Astrocyte (in vitro differentiated cells and primary cell): ENCODE data around the gene LCE3A. TPM values are rescaled to one million over a fixed set of nuclear protein-coding genes. Genes with fewer than 3 reads are reported as not detected.

Source experiments
- DNase-seq: peaks from one replicate; pipeline ENCODE4 v3.0.0-alpha.2; 2010; ENCODE audit warnings: low read depth
- FAIRE-seq: peaks from 2 replicates; lab custom pipeline; 2011; peaks lifted over from hg19 to GRCh38; lab: Jason Lieb, UNC
- H2AFZ ChIP-seq: 2 replicates; pipeline ENCODE4 v1.6.0; 2012; ENCODE audit warnings: low read depth, low read length, inconsistent platforms
- H3K27ac ChIP-seq: 2 replicates; pipeline ENCODE4 v1.5.1; 2011; ENCODE audit warnings: low read depth, low read length, inconsistent platforms
- H3K27me3 ChIP-seq: 2 replicates; pipeline ENCODE4 v1.6.0; 2011; ENCODE audit warnings: low read length, inconsistent platforms; ENCODE audit not compliant: insufficient read depth
- H3K36me3 ChIP-seq: 2 replicates; pipeline ENCODE4 v1.5.1; 2011; ENCODE audit warnings: low read length, inconsistent platforms; ENCODE audit not compliant: insufficient read depth
- H3K4me1 ChIP-seq: 2 replicates; pipeline ENCODE4 v1.5.1; 2011; ENCODE audit warnings: low read length, inconsistent platforms; ENCODE audit not compliant: insufficient read depth
- H3K4me2 ChIP-seq: 2 replicates; pipeline ENCODE4 v1.6.0; 2012; ENCODE audit warnings: low read length, inconsistent platforms
- H3K4me3 ChIP-seq: 2 replicates; pipeline ENCODE4 v1.5.1; 2011; ENCODE audit warnings: low read depth, mild to moderate bottlenecking, low read length, inconsistent platforms; ENCODE audit not compliant: insufficient read depth
- H3K79me2 ChIP-seq: 2 replicates; pipeline ENCODE4 v1.6.0; 2012; ENCODE audit warnings: mild to moderate bottlenecking, low read length, inconsistent platforms; ENCODE audit not compliant: insufficient read depth
- H3K9ac ChIP-seq: 2 replicates; pipeline ENCODE4 v1.6.0; 2012; ENCODE audit warnings: mild to moderate bottlenecking, low read length, inconsistent platforms
- H3K9me3 ChIP-seq: 2 replicates; pipeline ENCODE4 v1.5.1; 2012; ENCODE audit warnings: low read depth, mild to moderate bottlenecking, low read length, inconsistent platforms; ENCODE audit not compliant: insufficient read depth
- H4K20me1 ChIP-seq: 2 replicates; pipeline ENCODE4 v1.6.0; 2012; ENCODE audit warnings: low read length, inconsistent platforms; ENCODE audit not compliant: insufficient read depth
- H3K27ac Mint-ChIP-seq: one replicate; pipeline ENCODE4 v1.8.0; 2021; ENCODE audit warnings: mild to moderate bottlenecking, mixed read lengths; ENCODE audit not compliant: unreplicated experiment
- H3K27me3 Mint-ChIP-seq: one replicate; pipeline ENCODE4 v1.8.0; 2021; ENCODE audit warnings: low read depth, mixed read lengths; ENCODE audit not compliant: unreplicated experiment
- H3K36me3 Mint-ChIP-seq: one replicate; pipeline ENCODE4 v1.8.0; 2021; ENCODE audit warnings: low read depth, mixed read lengths; ENCODE audit not compliant: unreplicated experiment
- H3K4me1 Mint-ChIP-seq: one replicate; pipeline ENCODE4 v1.8.0; 2021; ENCODE audit warnings: low read depth, mixed read lengths; ENCODE audit not compliant: unreplicated experiment
- H3K4me3 Mint-ChIP-seq: one replicate; pipeline ENCODE4 v1.8.0; 2021; ENCODE audit warnings: mild to moderate bottlenecking, moderate library complexity, mixed read lengths; ENCODE audit not compliant: unreplicated experiment
- H3K9me3 Mint-ChIP-seq: one replicate; pipeline ENCODE4 v1.8.0; 2021; ENCODE audit warnings: mild to moderate bottlenecking, mixed read lengths; ENCODE audit not compliant: unreplicated experiment
- EZH2 ChIP-seq: IDR thresholded peaks from 2 replicates; pipeline ENCODE4 v1.6.1; 2012; ENCODE audit warnings: mild to moderate bottlenecking, low read length, inconsistent platforms; ENCODE audit not compliant: insufficient read depth
- total RNA-seq: library from RNA; stranded (reverse); gene quantifications from 2 replicates; pipeline ENCODE4 v1.2.1, GENCODE V29; 2021
- TF ChIP-seq, protein P1 (sequence below): IDR thresholded peaks from 2 replicates; pipeline ENCODE4 v1.5.1; 2011; ENCODE audit warnings: low read depth, mild to moderate bottlenecking, inconsistent platforms, low read length, moderate library complexity; ENCODE audit not compliant: insufficient read depth

LCE3A gene
- total RNA-seq, 1 donor from 2014 or later: not detected

DNA sequence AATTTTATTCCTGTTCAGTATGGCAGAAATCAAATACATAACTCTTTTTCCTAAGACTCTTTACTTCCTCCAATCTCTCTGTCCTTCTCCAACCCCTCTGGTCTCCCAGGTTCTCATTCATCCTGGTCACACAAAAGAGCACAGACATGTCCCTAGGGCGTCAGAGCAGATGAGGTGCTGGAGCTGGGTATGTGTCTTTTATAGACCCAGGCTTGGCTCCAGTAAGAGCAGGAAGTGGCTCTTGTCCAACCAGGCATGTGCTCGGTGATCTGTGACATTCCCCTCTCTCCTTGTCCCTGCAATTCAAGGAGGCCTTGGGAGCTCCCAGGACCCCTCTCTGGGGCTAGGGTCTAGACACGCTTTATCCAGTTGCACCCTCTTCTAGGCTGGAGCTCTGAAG is 22.2 kb upstream of the LCE3A start:
- H3K4me3 ChIP-seq: no peak overlapping the region
- H3K4me1 ChIP-seq: no peaks in the 10 kb centered on the region
- Mint-ChIP-seq H3K27ac (no peak overlapping the region), H3K36me3 (no peaks in the 10 kb centered on the region), H3K4me1 (no peaks in the 10 kb centered on the region), H3K9me3 (peaks cover 2% of the 10 kb centered on the region), H3K27me3 (peaks cover 13% of the 10 kb centered on the region), H3K4me3 (no peak overlapping the region)
- no peak overlapping the region for H3K27ac ChIP-seq
- H3K4me2 ChIP-seq: no peak overlapping the region
- no peak overlapping the region for H2AFZ ChIP-seq
- H3K79me2 ChIP-seq: no peaks in the 10 kb centered on the region
- H3K36me3 ChIP-seq: no peaks in the 10 kb centered on the region
- no peaks in the 10 kb centered on the region for H4K20me1 ChIP-seq
- no peak overlapping the region for H3K9ac ChIP-seq
- no peaks in the 10 kb centered on the region for H3K9me3 ChIP-seq
- no peak for FAIRE-seq
- DNase-seq: no peak
- no peaks in the 10 kb centered on the region for H3K27me3 ChIP-seq
- TF ChIP-seq, protein P1, sequence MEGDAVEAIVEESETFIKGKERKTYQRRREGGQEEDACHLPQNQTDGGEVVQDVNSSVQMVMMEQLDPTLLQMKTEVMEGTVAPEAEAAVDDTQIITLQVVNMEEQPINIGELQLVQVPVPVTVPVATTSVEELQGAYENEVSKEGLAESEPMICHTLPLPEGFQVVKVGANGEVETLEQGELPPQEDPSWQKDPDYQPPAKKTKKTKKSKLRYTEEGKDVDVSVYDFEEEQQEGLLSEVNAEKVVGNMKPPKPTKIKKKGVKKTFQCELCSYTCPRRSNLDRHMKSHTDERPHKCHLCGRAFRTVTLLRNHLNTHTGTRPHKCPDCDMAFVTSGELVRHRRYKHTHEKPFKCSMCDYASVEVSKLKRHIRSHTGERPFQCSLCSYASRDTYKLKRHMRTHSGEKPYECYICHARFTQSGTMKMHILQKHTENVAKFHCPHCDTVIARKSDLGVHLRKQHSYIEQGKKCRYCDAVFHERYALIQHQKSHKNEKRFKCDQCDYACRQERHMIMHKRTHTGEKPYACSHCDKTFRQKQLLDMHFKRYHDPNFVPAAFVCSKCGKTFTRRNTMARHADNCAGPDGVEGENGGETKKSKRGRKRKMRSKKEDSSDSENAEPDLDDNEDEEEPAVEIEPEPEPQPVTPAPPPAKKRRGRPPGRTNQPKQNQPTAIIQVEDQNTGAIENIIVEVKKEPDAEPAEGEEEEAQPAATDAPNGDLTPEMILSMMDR: no peak
- no peak for TF ChIP-seq EZH2

DNA sequence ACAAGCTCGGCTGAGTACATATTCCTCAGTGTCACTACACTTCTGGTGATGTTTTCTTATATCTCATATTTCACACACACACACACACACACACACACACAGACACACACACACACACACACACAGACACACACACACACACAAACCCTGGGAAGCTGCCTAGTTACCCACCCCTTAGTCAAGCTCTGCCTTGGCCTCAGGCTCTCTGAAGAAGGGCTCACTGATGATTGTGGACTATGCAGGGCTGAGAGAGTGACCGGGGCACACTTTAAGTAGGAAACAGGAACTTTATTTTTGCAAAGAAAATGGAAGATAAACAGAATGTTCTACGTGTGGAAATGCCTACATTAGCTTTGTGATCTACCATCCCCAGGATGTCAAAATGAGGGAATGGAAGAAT is 21.0 kb upstream of the LCE3A start:
- Mint-ChIP-seq H3K27me3 (peaks cover 13% of the 10 kb centered on the region), H3K4me1 (no peaks in the 10 kb centered on the region), H3K36me3 (no peaks in the 10 kb centered on the region), H3K4me3 (no peak overlapping the region), H3K9me3 (peaks cover 2% of the 10 kb centered on the region), H3K27ac (no peak overlapping the region)
- H3K9ac ChIP-seq: no peak overlapping the region
- no peak overlapping the region for H3K4me2 ChIP-seq
- H3K9me3 ChIP-seq: no peaks in the 10 kb centered on the region
- H3K27ac ChIP-seq: no peak overlapping the region
- no peak for FAIRE-seq
- H3K79me2 ChIP-seq: no peaks in the 10 kb centered on the region
- H4K20me1 ChIP-seq: no peaks in the 10 kb centered on the region
- H2AFZ ChIP-seq: no peak overlapping the region
- DNase-seq: no peak
- no peaks in the 10 kb centered on the region for H3K4me1 ChIP-seq
- no peak overlapping the region for H3K4me3 ChIP-seq
- no peak for TF ChIP-seq EZH2
- TF ChIP-seq, protein P1: no peak
- H3K36me3 ChIP-seq: no peaks in the 10 kb centered on the region
- H3K27me3 ChIP-seq: no peaks in the 10 kb centered on the region

DNA sequence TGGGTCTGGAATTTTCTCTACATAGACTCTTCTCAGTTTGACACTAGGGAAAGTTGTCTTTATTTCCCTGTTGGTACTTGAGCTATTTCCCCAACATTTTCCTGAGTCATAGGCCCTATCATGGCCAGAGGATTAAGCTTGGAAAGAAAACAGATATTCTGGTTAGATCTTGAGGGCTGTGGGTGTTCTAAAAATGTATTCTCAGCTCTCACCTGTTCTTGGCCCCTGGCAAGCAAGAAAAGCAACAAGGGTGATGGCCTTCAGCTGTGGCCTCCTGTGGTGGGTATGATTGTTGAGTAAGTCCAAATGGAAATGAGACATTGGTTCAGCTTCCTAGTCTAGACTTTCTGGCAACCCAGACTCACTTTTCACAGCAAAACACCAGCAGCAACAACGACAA is 17.4 kb upstream of the LCE3A start:
- Histone ChIP-seq H3K9me3 (no peaks in the 10 kb centered on the region), H3K27me3 (no peaks in the 10 kb centered on the region), H4K20me1 (no peaks in the 10 kb centered on the region), H3K79me2 (no peaks in the 10 kb centered on the region), H3K4me2 (no peak overlapping the region), H3K36me3 (no peaks in the 10 kb centered on the region), H3K9ac (no peak overlapping the region), H2AFZ (no peak overlapping the region), H3K27ac (no peak overlapping the region), H3K4me1 (no peaks in the 10 kb centered on the region), H3K4me3 (no peak overlapping the region)
- DNase-seq (no peak), FAIRE-seq (no peak)
- Mint-ChIP-seq H3K27me3 (peaks cover 13% of the 10 kb centered on the region), H3K27ac (no peak overlapping the region), H3K4me3 (no peak overlapping the region), H3K4me1 (no peaks in the 10 kb centered on the region), H3K9me3 (peaks cover 4% of the 10 kb centered on the region), H3K36me3 (no peaks in the 10 kb centered on the region)
- TF ChIP-seq EZH2: no peak
- TF ChIP-seq, protein P1: no peak
